Thyroid gland (tissue), 4 donors: ENCODE measurements around the gene CSTF2T. TPM values are rescaled to one million over a fixed set of nuclear protein-coding genes. Genes with fewer than 3 reads are reported as not detected.

Experiments used
- DNase-seq, 2 donors: peaks; one replicate each; pipeline ENCODE4 v3.0.0-alpha.2; 2019
- H3K27ac ChIP-seq, 3 donors: fragments of 200-600 bp; sonication (generic); 1 replicate in 2 of 3; 2 replicates in 1 of 3; pipeline ENCODE4 v1.5.1; 2016 to 2019; ENCODE audit warnings: mild to moderate bottlenecking in 1 of 3, moderate library complexity in 1 of 3
- H3K27me3 ChIP-seq: fragments of 200-600 bp; sonication (generic); one replicate; pipeline ENCODE4 v1.5.1; 2019
- H3K36me3 ChIP-seq, 2 donors: fragments of 200-600 bp; sonication (generic); one replicate each; pipeline ENCODE4 v1.5.1; 2016 to 2019
- H3K4me1 ChIP-seq, 2 donors: fragments of 200-600 bp; sonication (generic); one replicate each; pipeline ENCODE4 v1.5.1; 2017 to 2019
- H3K4me3 ChIP-seq, 3 donors: fragments of 200-600 bp; sonication (generic); replicated peaks in 1 of 3; 1 replicate in 2 of 3; 2 replicates in 1 of 3; pipeline ENCODE4 v1.5.1; 2016; ENCODE audit warnings: mild to moderate bottlenecking in 1 of 3
- H3K9me3 ChIP-seq: fragments of 200-600 bp; sonication (generic); one replicate; pipeline ENCODE4 v1.5.1; 2017
- POLR2A ChIP-seq, 2 donors: fragments of 450-650 bp; IDR thresholded peaks; one replicate each; pipeline ENCODE4 v1.6.1; 2017; ENCODE audit warnings: antibody characterized with exemption in 2 of 2, mild to moderate bottlenecking in 2 of 2, moderate library complexity in 1 of 2
- WGBS, 2 donors: methylation state at CpG; one replicate each; pipeline ENCODE4 v1.1.5; 2017; 5-methylcytosine and 5-hydroxymethylcytosine counted together
- intact Hi-C: fragments of 100-400 bp; cut with DNase I; formaldehyde crosslinking; loops from one replicate; pipeline ENCODE4 v1.15.1; 2023
- total RNA-seq, 4 donors: library from RNA; depleted of rRNA; stranded (reverse); fragments of >200 nt; gene quantifications; one replicate each; pipeline ENCODE4 v1.2.3, GENCODE V29; 2016
- TF ChIP-seq, protein P1 (sequence below), 6 experiments: fragments of 200-600 bp in 3 of 6; fragments of 450-650 bp in 3 of 6; sonication (generic) in 3 of 6; IDR thresholded peaks; one replicate each; pipeline ENCODE4 v1.5.1; 2016 to 2019; ENCODE audit warnings: antibody characterized with exemption in 6 of 6, mild to moderate bottlenecking in 2 of 6, inconsistent platforms in 1 of 6, moderate library complexity in 1 of 6

CSTF2T gene
- total RNA-seq, 4 donors from 2014 or later: 20.7 to 26.4 (median 21.7) TPM

DNA sequence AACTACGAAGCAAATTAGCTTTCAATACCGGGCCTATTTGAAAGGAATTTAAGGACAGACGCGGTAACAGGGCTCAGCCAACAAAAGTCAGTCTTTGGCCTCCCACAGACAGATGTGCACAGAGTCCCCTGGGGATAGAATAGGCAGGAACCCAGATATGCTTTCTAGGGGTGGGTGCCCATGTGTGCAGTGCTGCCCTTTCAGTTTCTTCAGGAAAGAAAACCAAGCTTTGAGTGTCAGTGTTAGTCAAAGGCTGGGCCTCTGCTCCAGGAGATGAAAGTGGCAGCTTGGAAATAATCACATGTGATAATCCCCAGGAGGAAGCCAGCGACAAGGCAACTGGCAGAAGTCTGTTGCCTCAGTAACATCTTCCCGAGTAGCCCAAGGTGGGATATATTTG is 43.8 kb upstream of the CSTF2T start:
- TF ChIP-seq, protein P1, sequence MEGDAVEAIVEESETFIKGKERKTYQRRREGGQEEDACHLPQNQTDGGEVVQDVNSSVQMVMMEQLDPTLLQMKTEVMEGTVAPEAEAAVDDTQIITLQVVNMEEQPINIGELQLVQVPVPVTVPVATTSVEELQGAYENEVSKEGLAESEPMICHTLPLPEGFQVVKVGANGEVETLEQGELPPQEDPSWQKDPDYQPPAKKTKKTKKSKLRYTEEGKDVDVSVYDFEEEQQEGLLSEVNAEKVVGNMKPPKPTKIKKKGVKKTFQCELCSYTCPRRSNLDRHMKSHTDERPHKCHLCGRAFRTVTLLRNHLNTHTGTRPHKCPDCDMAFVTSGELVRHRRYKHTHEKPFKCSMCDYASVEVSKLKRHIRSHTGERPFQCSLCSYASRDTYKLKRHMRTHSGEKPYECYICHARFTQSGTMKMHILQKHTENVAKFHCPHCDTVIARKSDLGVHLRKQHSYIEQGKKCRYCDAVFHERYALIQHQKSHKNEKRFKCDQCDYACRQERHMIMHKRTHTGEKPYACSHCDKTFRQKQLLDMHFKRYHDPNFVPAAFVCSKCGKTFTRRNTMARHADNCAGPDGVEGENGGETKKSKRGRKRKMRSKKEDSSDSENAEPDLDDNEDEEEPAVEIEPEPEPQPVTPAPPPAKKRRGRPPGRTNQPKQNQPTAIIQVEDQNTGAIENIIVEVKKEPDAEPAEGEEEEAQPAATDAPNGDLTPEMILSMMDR (IDR thresholded peaks at IDR 0.05): no peak
- no peak for TF ChIP-seq POLR2A (IDR thresholded peaks at IDR 0.05)
- H3K27me3 ChIP-seq: no peaks in the 10 kb centered on the region
- intact Hi-C loops: no loop called here
- H3K4me1 ChIP-seq: no peaks in the 10 kb centered on the region
- H3K4me3 ChIP-seq: no peak overlapping the region
- no peaks in the 10 kb centered on the region for H3K36me3 ChIP-seq
- no peaks in the 10 kb centered on the region for H3K9me3 ChIP-seq
- H3K27ac ChIP-seq: no peak overlapping the region
- DNase-seq: no peak
- 65 to 76% methylated on average over 6 of the region's 6 CpGs for WGBS, 2 donors

DNA sequence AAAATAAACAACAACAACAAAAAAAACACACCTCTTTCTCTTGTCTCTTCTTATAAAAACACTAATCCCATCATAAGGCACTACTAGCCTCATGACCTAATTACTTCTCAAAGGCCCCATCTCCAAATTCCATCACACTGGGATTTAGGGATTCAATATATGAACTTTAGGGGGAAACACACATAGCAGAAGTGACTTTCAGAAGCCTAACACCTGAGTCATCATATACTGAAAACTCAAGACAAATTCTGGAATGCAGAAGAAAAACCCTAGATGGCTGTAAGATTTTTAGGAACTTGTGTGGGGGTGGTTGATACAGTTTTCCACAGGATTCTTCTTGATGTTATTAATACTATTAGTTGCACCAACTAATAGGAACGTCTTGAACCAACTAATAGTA is 33.7 kb upstream of the CSTF2T start:
- no peaks in the 10 kb centered on the region for H3K9me3 ChIP-seq
- H3K4me3 ChIP-seq: no peak overlapping the region
- H3K4me1 ChIP-seq: no peaks in the 10 kb centered on the region
- no peaks in the 10 kb centered on the region for H3K27me3 ChIP-seq
- no peak overlapping the region for H3K27ac ChIP-seq
- TF ChIP-seq, protein P1 (IDR thresholded peaks at IDR 0.05): no peak
- TF ChIP-seq POLR2A (IDR thresholded peaks at IDR 0.05): no peak
- 83 to 88% methylated on average over 1 of the region's 1 CpG for WGBS, 2 donors
- intact Hi-C loops: no loop called here
- H3K36me3 ChIP-seq: no peaks in the 10 kb centered on the region
- no peak for DNase-seq

DNA sequence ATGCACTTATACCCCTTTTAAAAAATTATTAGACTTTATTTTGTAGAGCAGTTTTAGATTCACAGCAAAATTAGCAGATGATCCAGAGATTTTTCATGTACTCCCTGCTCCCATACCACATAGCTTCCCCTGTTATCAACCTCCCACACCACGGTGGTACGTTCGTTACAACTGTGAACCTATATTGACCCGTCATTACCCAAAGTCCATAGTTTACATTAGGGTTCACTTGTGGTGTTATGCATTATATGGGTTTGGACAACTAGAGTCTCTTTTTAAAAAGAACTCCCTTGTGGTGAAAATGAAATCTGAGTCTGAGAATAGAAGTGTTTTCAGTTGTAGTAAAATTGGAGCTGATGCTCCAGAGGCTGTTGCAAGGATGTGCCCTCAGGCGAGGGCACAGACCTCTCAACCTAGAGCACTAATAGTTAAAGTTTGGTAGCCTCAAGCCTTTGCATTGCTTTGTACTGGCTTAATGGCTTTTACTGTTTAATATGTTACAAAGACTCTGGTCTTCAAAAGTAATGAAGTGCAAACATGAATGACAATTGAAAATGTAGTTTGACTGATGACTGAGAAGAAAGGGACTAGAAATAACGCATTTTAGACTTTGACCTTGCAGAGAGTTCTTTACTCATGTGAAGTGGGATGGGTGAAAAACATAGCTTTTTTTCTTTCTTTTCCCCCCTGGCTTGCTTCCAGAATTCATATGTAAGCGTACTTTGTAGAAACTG is 30.6 kb upstream of the CSTF2T start:
- intact Hi-C loops: no loop called here
- H3K27ac ChIP-seq: no peak overlapping the region
- no peak overlapping the region for H3K4me3 ChIP-seq
- no peaks in the 10 kb centered on the region for H3K9me3 ChIP-seq
- no peak for TF ChIP-seq POLR2A (IDR thresholded peaks at IDR 0.05)
- TF ChIP-seq, protein P1 (IDR thresholded peaks at IDR 0.05): no peak
- no peak for DNase-seq
- WGBS, 2 donors: 91 to 92% methylated on average over 7 of the region's 7 CpGs
- no peaks in the 10 kb centered on the region for H3K36me3 ChIP-seq
- H3K27me3 ChIP-seq: no peaks in the 10 kb centered on the region
- no peaks in the 10 kb centered on the region for H3K4me1 ChIP-seq

DNA sequence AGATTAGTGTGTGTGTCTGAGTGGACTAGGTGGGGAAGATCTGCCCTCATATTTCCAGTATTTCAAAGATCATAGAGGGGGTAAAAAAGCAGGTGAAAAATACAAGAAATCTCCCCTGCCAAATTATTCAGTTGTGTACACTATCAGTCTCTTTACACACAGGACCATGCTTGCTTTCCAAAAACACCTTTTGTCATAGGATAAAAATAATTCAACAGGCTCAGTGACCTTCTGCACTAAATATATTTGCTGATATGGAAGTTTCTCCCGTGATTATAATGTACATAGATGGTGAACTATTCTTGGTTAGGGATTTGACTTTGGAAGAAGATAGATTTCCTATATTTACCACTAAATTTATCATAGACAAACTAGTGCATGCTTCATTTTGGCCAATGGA is 24.6 kb upstream of the CSTF2T start:
- Histone ChIP-seq H3K4me1 (no peaks in the 10 kb centered on the region), H3K27me3 (no peaks in the 10 kb centered on the region)
- 91 to 93% methylated on average over 1 of the region's 1 CpG for WGBS, 2 donors

DNA sequence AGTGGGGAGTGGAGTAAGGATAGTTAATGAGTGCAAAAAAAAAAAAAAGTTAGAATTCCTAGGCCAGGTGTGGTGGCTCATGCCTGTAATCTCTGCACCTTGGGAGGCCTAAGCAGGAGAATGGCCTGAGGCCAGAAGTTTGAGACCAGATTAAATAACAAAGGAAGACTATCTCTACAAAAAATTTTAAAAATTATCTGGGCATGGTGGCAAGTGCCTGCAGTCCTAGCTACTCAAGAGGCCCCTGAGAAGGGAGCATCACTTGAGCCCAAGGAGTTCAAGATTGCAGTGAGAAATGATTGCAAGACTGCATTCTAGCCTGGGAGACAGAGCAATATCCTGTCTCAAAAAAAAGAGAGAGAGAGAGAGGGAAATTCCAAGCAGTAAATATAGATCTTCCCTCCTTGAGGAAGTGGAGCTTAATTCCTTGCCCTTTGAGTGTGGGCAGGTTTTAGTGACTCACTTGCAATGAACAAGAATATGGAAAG is 19.5 kb upstream of the CSTF2T start:
- Histone ChIP-seq H3K4me3 (no peak overlapping the region), H3K9me3 (no peaks in the 10 kb centered on the region), H3K27ac (no peak overlapping the region), H3K4me1 (no peaks in the 10 kb centered on the region), H3K27me3 (no peaks in the 10 kb centered on the region), H3K36me3 (no peaks in the 10 kb centered on the region)
- intact Hi-C loops: no loop called here
- DNase-seq: no peak
- TF ChIP-seq, protein P1 (IDR thresholded peaks at IDR 0.05): no peak
- no peak for TF ChIP-seq POLR2A (IDR thresholded peaks at IDR 0.05)

More for the DNA sequence above, 24.6 kb upstream of the CSTF2T start:
- H3K36me3 ChIP-seq: no peaks in the 10 kb centered on the region
- DNase-seq: no peak
- H3K27ac ChIP-seq: no peak overlapping the region
- intact Hi-C loops: no loop called here
- no peak overlapping the region for H3K4me3 ChIP-seq
- no peaks in the 10 kb centered on the region for H3K9me3 ChIP-seq
- TF ChIP-seq, protein P1 (IDR thresholded peaks at IDR 0.05): no peak
- no peak for TF ChIP-seq POLR2A (IDR thresholded peaks at IDR 0.05)
